IMR-90 (cell line): ENCODE measurements around the gene ACSL3. TPM values are rescaled to one million over a fixed set of nuclear protein-coding genes. Genes with fewer than 3 reads are reported as not detected.

ENCODE experiments used
- ATAC-seq: fragments of 200-7000 bp; cut with Tn5 transposase; 2 replicates; pipeline ENCODE4 v1.9.1; 2020; ENCODE audit warnings: low read depth, mild to moderate bottlenecking, moderate library complexity
- BruUV-seq: library from RNA; stranded (reverse); fragments of 400-500 nt; replicated peaks from 2 replicates; lab custom pipeline; 2021; lab: Mats Ljungman, UMichigan
- CTCF ChIA-PET: fragments of 300-600 bp; formaldehyde crosslinking; extraction: SDS; loops from one replicate; lab custom pipeline; 2021; ENCODE audit warnings: antibody characterized with exemption; lab: Yijun Ruan, JAX
- POLR2A ChIA-PET: fragments of 300-600 bp; sonication (Branson Sonifier 250); formaldehyde crosslinking; loops from one replicate; lab custom pipeline; 2022; ENCODE audit warnings: antibody characterized with exemption; ENCODE audit not compliant: unreplicated experiment; lab: Charles Lee
- DNase-seq: peaks from one replicate; pipeline ENCODE4 v3.0.0; 2013
- H2AFZ ChIP-seq: replicated peaks from 2 replicates; pipeline ENCODE3; 2013; ENCODE audit warnings: low read length, mild to moderate bottlenecking; ENCODE audit not compliant: poor library complexity
- H2AK5ac ChIP-seq: 2 replicates; pipeline ENCODE4 v1.6.1; 2013; ENCODE audit warnings: low read depth, low read length, inconsistent platforms
- H2AK9ac ChIP-seq: replicated peaks from 2 replicates; pipeline ENCODE3; 2013; ENCODE audit warnings: mild to moderate bottlenecking, low read depth, low read length, moderate library complexity; ENCODE audit not compliant: poor library complexity
- H2BK120ac ChIP-seq: 2 replicates; pipeline ENCODE4 v1.6.1; 2013; ENCODE audit warnings: low read depth, low read length, inconsistent platforms
- H2BK15ac ChIP-seq: 3 replicates; pipeline ENCODE4 v1.6.1; 2013; ENCODE audit warnings: low read depth, low read length, inconsistent platforms
- H2BK20ac ChIP-seq: 2 replicates; pipeline ENCODE4 v1.6.1; 2013; ENCODE audit warnings: low read depth, mild to moderate bottlenecking, inconsistent platforms, low read length, moderate library complexity
- H2BK5ac ChIP-seq: 2 replicates; pipeline ENCODE4 v1.6.1; 2013; ENCODE audit warnings: mild to moderate bottlenecking, low read depth, low read length, inconsistent platforms; ENCODE audit not compliant: poor library complexity, severe bottlenecking
- H3K14ac ChIP-seq: replicated peaks from 2 replicates; pipeline ENCODE4 v1.6.1; 2013; ENCODE audit warnings: low read depth, low read length, inconsistent platforms
- H3K18ac ChIP-seq: 2 replicates; pipeline ENCODE4 v1.6.1; 2013; ENCODE audit warnings: low read depth, low read length, control low read depth
- H3K23ac ChIP-seq: 2 replicates; pipeline ENCODE4 v1.6.1; 2013; ENCODE audit warnings: low read depth, low read length, inconsistent platforms
- H3K27ac ChIP-seq: 2 replicates; pipeline ENCODE4 v1.5.1; 2013; ENCODE audit warnings: mild to moderate bottlenecking, control low read depth, low read length; ENCODE audit not compliant: insufficient read depth
- H3K27me3 ChIP-seq: 2 replicates; pipeline ENCODE4 v1.6.1; 2013; ENCODE audit warnings: low read length; ENCODE audit not compliant: control insufficient read depth, insufficient read depth
- H3K36me3 ChIP-seq: 2 replicates; pipeline ENCODE4 v1.6.1; 2013; ENCODE audit warnings: low read length, mixed read lengths; ENCODE audit not compliant: control insufficient read depth, insufficient read depth
- H3K4ac ChIP-seq: 2 replicates; pipeline ENCODE4 v1.6.1; 2013; ENCODE audit warnings: low read depth, low read length, inconsistent platforms
- H3K4me1 ChIP-seq: 2 replicates; pipeline ENCODE4 v1.6.1; 2013; ENCODE audit warnings: low read length, mixed read lengths; ENCODE audit not compliant: control insufficient read depth, insufficient read depth
- H3K4me2 ChIP-seq: 2 replicates; pipeline ENCODE4 v1.6.1; 2013; ENCODE audit warnings: low read depth, mild to moderate bottlenecking, control low read depth, low read length, moderate library complexity
- H3K4me3 ChIP-seq: 2 replicates; pipeline ENCODE4 v1.5.1; 2013; ENCODE audit warnings: low read depth, mild to moderate bottlenecking, control low read depth, low read length, moderate library complexity; ENCODE audit not compliant: insufficient read depth
- H3K56ac ChIP-seq: 2 replicates; pipeline ENCODE4 v1.6.1; 2013; ENCODE audit warnings: low read length, inconsistent platforms; ENCODE audit not compliant: insufficient read depth; ENCODE audit errors: extremely low read depth
- H3K79me1 ChIP-seq, 2 experiments: 2 replicates each; pipeline ENCODE4 v1.6.1; 2013; ENCODE audit warnings: low read length in 2 of 2, inconsistent platforms in 1 of 2, low read depth in 1 of 2
- H3K9ac ChIP-seq: 2 replicates; pipeline ENCODE4 v1.6.1; 2013; ENCODE audit warnings: low read depth, low read length, control low read depth
- H3K9me1 ChIP-seq: 2 replicates; pipeline ENCODE4 v1.6.1; 2013; ENCODE audit warnings: low read length, inconsistent platforms; ENCODE audit not compliant: insufficient read depth
- H3K9me3 ChIP-seq: 2 replicates; pipeline ENCODE4 v1.6.1; 2013; ENCODE audit warnings: low read length; ENCODE audit not compliant: control insufficient read depth, insufficient read depth
- H4K20me1 ChIP-seq: 2 replicates; pipeline ENCODE4 v1.6.1; 2013; ENCODE audit warnings: low read length, inconsistent platforms; ENCODE audit not compliant: insufficient read depth
- H4K5ac ChIP-seq: 2 replicates; pipeline ENCODE4 v1.6.1; 2013; ENCODE audit warnings: mild to moderate bottlenecking, low read depth, low read length, control low read depth
- H4K8ac ChIP-seq, 2 experiments: 2 replicates each; pipeline ENCODE4 v1.6.1; 2013; ENCODE audit warnings: low read depth in 2 of 2, low read length in 2 of 2, control low read depth in 1 of 2, inconsistent platforms in 1 of 2
- H4K91ac ChIP-seq: 2 replicates; pipeline ENCODE4 v1.6.1; 2013; ENCODE audit warnings: low read depth, low read length, inconsistent platforms; ENCODE audit not compliant: insufficient read depth
- CEBPB ChIP-seq: IDR thresholded peaks from 2 replicates; pipeline ENCODE4 v1.6.1; 2012; ENCODE audit warnings: low read depth, low read length, improper control_type of control experiment
- CHD1 ChIP-seq: IDR thresholded peaks from 2 replicates; pipeline ENCODE4 v1.6.1; 2012; ENCODE audit warnings: low read depth, low read length, improper control_type of control experiment
- MAFK ChIP-seq: IDR thresholded peaks from 2 replicates; pipeline ENCODE4 v1.6.1; 2012; ENCODE audit warnings: low read depth, low read length, improper control_type of control experiment
- MAZ ChIP-seq: IDR thresholded peaks from 2 replicates; pipeline ENCODE4 v1.6.1; 2012; ENCODE audit warnings: low read depth, mild to moderate bottlenecking, low read length, improper control_type of control experiment, moderate library complexity, borderline replicate concordance
- MXI1 ChIP-seq: IDR thresholded peaks from 2 replicates; pipeline ENCODE4 v1.6.1; 2012; ENCODE audit warnings: low read depth, mild to moderate bottlenecking, low read length, moderate library complexity, borderline replicate concordance
- POLR2A ChIP-seq: IDR thresholded peaks from 2 replicates; pipeline ENCODE4 v1.6.1; 2012; ENCODE audit warnings: mild to moderate bottlenecking, low read depth, low read length
- RAD21 ChIP-seq: IDR thresholded peaks from 2 replicates; pipeline ENCODE4 v1.6.1; 2012; ENCODE audit warnings: low read length, improper control_type of control experiment
- RCOR1 ChIP-seq: IDR thresholded peaks from 2 replicates; pipeline ENCODE4 v1.6.1; 2012; ENCODE audit warnings: mild to moderate bottlenecking, low read length, improper control_type of control experiment; ENCODE audit not compliant: insufficient replicate concordance
- SMC3 ChIP-seq: fragments of 150-350 bp; IDR thresholded peaks from 2 replicates; pipeline ENCODE4 v1.6.1; 2016; ENCODE audit warnings: low read depth, mild to moderate bottlenecking, antibody characterized with exemption, low read length, moderate library complexity
- WGBS, 2 experiments: methylation state at CpG; one replicate each; pipeline versions ENCODE4 v1.1.5 to v1.1.7; 2013; ENCODE audit warnings: missing lambda C conversion rate in 2 of 2; ENCODE audit not compliant: insufficient read length in 1 of 2; ENCODE audit errors: extremely low coverage in 2 of 2; 5-methylcytosine and 5-hydroxymethylcytosine counted together
- dilution Hi-C: fragments of 300-500 bp; cut with HindIII; formaldehyde crosslinking; loops from one replicate; pipeline ENCODE4 v1.14.3; 2018; ENCODE audit warnings: low sequenced_read_pairs; ENCODE audit not compliant: unreplicated experiment
- in situ Hi-C: fragments of 300-500 bp; cut with MboI; formaldehyde crosslinking; loops from 3 replicates; pipeline ENCODE4 v1.14.3; 2019; ENCODE audit warnings: low sequenced_read_pairs, inconsistent platforms, mixed read lengths
- intact Hi-C: fragments of 100-400 bp; cut with micrococcal nuclease; formaldehyde crosslinking; loops from 2 replicates; pipeline ENCODE4 v1.10.0; 2022
- polyA plus RNA-seq, 3 experiments: library from polyadenylated mRNA; depleted of rRNA; stranded (reverse); fragments of >200 nt; gene quantifications; 2 replicates each; pipeline ENCODE4 v1.2.3, GENCODE V29; 2012; ENCODE audit warnings: low replicate concordance in 1 of 3
- total RNA-seq: library from RNA; depleted of rRNA; stranded (reverse); fragments of >200 nt; gene quantifications from 2 replicates; pipeline ENCODE4 v1.2.3, GENCODE V29; 2012
- TF ChIP-seq, protein P1 (sequence below): fragments of 150-350 bp; IDR thresholded peaks from 2 replicates; pipeline ENCODE4 v1.6.1; 2016; ENCODE audit warnings: low read depth, mild to moderate bottlenecking, low read length, moderate library complexity, borderline replicate concordance
- TF ChIP-seq, protein P2 (sequence below): fragments of 150-350 bp; IDR thresholded peaks from 2 replicates; pipeline ENCODE4 v1.6.1; 2017; ENCODE audit warnings: mild to moderate bottlenecking, antibody characterized with exemption, low read length, low read depth
- TF ChIP-seq, protein P3 (sequence below): conservative IDR thresholded peaks from 2 replicates; pipeline ENCODE4 v1.5.1; 2012; ENCODE audit warnings: mild to moderate bottlenecking, low read depth, low read length, improper control_type of control experiment

Gene ACSL3
- total and polyA plus RNA-seq, 2 of the 4 experiments (the other 2 are of a cell fraction), result 31.0 to 84.2 TPM

DNA sequence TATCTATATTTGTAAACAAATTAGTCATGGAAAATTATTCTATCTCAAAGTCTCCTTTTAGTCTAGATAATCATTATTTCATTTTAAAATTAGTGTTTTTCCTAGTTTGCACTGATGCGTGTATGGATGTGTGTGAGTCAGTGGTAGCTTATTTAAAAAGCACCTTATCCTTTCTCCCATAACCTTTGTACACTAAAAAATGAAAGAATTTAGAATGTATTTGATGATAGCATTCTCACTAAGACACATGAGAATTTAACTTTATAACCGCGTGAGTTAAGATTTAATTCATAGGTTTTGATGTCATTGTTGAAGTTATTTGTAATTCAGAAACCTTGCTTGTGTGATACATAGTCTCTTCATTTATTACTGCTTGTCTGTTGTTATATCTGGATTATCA is 81.7 kb downstream of the ACSL3 start:
- H3K36me3 ChIP-seq, result peaks cover 6% of the 10 kb centered on the region; the same call in 1 of the 2 replicates
- TF ChIP-seq, protein P1, sequence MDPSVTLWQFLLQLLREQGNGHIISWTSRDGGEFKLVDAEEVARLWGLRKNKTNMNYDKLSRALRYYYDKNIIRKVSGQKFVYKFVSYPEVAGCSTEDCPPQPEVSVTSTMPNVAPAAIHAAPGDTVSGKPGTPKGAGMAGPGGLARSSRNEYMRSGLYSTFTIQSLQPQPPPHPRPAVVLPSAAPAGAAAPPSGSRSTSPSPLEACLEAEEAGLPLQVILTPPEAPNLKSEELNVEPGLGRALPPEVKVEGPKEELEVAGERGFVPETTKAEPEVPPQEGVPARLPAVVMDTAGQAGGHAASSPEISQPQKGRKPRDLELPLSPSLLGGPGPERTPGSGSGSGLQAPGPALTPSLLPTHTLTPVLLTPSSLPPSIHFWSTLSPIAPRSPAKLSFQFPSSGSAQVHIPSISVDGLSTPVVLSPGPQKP, result no peak
- TF ChIP-seq CEBPB, result no peak
- no peak for TF ChIP-seq CHD1
- TF ChIP-seq MAFK, result no peak
- no peak for TF ChIP-seq MXI1
- no peak for TF ChIP-seq RCOR1
- no peak for TF ChIP-seq POLR2A
- TF ChIP-seq MAZ, result no peak
- TF ChIP-seq, protein P2, sequence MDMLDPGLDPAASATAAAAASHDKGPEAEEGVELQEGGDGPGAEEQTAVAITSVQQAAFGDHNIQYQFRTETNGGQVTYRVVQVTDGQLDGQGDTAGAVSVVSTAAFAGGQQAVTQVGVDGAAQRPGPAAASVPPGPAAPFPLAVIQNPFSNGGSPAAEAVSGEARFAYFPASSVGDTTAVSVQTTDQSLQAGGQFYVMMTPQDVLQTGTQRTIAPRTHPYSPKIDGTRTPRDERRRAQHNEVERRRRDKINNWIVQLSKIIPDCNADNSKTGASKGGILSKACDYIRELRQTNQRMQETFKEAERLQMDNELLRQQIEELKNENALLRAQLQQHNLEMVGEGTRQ, result no peak
- no peak for TF ChIP-seq SMC3
- TF ChIP-seq, protein P3, sequence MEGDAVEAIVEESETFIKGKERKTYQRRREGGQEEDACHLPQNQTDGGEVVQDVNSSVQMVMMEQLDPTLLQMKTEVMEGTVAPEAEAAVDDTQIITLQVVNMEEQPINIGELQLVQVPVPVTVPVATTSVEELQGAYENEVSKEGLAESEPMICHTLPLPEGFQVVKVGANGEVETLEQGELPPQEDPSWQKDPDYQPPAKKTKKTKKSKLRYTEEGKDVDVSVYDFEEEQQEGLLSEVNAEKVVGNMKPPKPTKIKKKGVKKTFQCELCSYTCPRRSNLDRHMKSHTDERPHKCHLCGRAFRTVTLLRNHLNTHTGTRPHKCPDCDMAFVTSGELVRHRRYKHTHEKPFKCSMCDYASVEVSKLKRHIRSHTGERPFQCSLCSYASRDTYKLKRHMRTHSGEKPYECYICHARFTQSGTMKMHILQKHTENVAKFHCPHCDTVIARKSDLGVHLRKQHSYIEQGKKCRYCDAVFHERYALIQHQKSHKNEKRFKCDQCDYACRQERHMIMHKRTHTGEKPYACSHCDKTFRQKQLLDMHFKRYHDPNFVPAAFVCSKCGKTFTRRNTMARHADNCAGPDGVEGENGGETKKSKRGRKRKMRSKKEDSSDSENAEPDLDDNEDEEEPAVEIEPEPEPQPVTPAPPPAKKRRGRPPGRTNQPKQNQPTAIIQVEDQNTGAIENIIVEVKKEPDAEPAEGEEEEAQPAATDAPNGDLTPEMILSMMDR, result no peak
- TF ChIP-seq RAD21, result no peak
- ChIA-PET CTCF (interaction anchor here (0.6 to 2.4 kb wide), 2 partner anchors 9 to 17 kb away, joined by 3 to 7 read pairs; no protein-coding TSS in a partner anchor), POLR2A (no interaction called here)
- no peak overlapping the region for H4K91ac ChIP-seq
- H3K18ac ChIP-seq, result peak overlapping the region; percentile 68; the same call in 1 of the 2 replicates
- no peak overlapping the region for H3K4me2 ChIP-seq
- no peaks in the 10 kb centered on the region for H3K27me3 ChIP-seq
- no peak overlapping the region for H2BK120ac ChIP-seq
- ATAC-seq (no peak), DNase-seq (no peak)
- no peak overlapping the region for H3K4me3 ChIP-seq
- H3K14ac ChIP-seq, result no peak overlapping the region
- peak overlapping the region; percentile 61; the same call in 1 of the 2 replicates for H3K27ac ChIP-seq
- no peak overlapping the region; the same call in 1 of the 2 replicates for H3K9ac ChIP-seq
- H4K8ac ChIP-seq, result no peak overlapping the region
- H2BK15ac ChIP-seq, result 0 out of 3 replicates have a peak overlapping the region, but pooled peaks have one; percentile 0
- intact Hi-C loops, result loop anchor here (5.0 kb wide), 2 partner anchors 80 to 235 kb away; partner anchors contain the start of gene ACSL3
- H4K20me1 ChIP-seq, result peaks cover 7% of the 10 kb centered on the region
- H3K56ac ChIP-seq, result no peak overlapping the region
- H2BK5ac ChIP-seq, result peak overlapping the region; percentile 60
- H2AK5ac ChIP-seq, result no peak overlapping the region
- no TSS peak for BruUV-seq
- dilution Hi-C loops, result no loop called here
- H3K4ac ChIP-seq, result no peak overlapping the region
- peaks cover 7 to 23% of the 10 kb centered on the region in 2 experiments; a peak in 3 of 4 replicates for H3K79me1 ChIP-seq
- no CpG with 5 or more reads among the region's 3 CpGs for WGBS, 2 experiments
- H3K23ac ChIP-seq, result no peak overlapping the region
- H2BK20ac ChIP-seq, result no peak overlapping the region
- H3K9me1 ChIP-seq, result no peaks in the 10 kb centered on the region
- H3K4me1 ChIP-seq, result peaks cover 13% of the 10 kb centered on the region
- no peak overlapping the region for H2AK9ac ChIP-seq
- no peak overlapping the region for H2AFZ ChIP-seq
- no peaks in the 10 kb centered on the region for H3K9me3 ChIP-seq
- in situ Hi-C loops, result no loop called here
- H4K5ac ChIP-seq, result peak overlapping the region; percentile 45; the same call in 1 of the 2 replicates
